ENCODE measurements around the gene ZNF578. TPM values are rescaled to one million over a fixed set of nuclear protein-coding genes. Genes with fewer than 3 reads are reported as not detected.
"Not testable (repeated sequence)": the region's sequence is repeated elsewhere in the genome, so short reads cannot be mapped to it uniquely, and the experiment has no call there.

Gene ZNF578
- total RNA-seq: 5.1 TPM

GRCh38 chr19:52453324-52454094 is at the start of gene ZNF578:
Gene ZNF578 (plus strand): TSS chr19:52453553. CDS start chr19:52501846, 48,293 bp downstream.
- DNase-seq (ENCODE audit: low spot score): peak; percentile 84

- no peak for DNase-seq (ENCODE audit: low spot score)
Measured at GRCh38 chr19:52410276-52410675, 43.1 kb upstream of the ZNF578 start.

GRCh38 chr19:52415711-52416110 is 37.6 kb upstream of the ZNF578 start:
- DNase-seq (ENCODE audit: low spot score): no peak

GRCh38 chr19:52428937-52429336 is 24.4 kb upstream of the ZNF578 start, which contains the start of gene ZNF534:
Gene ZNF534 (plus strand): TSS chr19:52429148. CDS start chr19:52431475, 2,327 bp downstream.
- no peak for DNase-seq (ENCODE audit: low spot score)

GRCh38 chr19:52442179-52442578 is 11.2 kb upstream of the ZNF578 start:
- no peak for DNase-seq (ENCODE audit: low spot score)

GRCh38 chr19:52444506-52444905 is 8.8 kb upstream of the ZNF578 start:
- no peak for DNase-seq (ENCODE audit: low spot score)

- no peak for DNase-seq (ENCODE audit: low spot score)
Measured at GRCh38 chr19:52451241-52451640, 2.1 kb upstream of the ZNF578 start.

GRCh38 chr19:52464798-52465470 is 11.6 kb downstream of the ZNF578 start:
- DNase-seq (ENCODE audit: low spot score): no peak

- no peak for DNase-seq (ENCODE audit: low spot score)
Measured at GRCh38 chr19:52473655-52474350, 20.4 kb downstream of the ZNF578 start.

DNA sequence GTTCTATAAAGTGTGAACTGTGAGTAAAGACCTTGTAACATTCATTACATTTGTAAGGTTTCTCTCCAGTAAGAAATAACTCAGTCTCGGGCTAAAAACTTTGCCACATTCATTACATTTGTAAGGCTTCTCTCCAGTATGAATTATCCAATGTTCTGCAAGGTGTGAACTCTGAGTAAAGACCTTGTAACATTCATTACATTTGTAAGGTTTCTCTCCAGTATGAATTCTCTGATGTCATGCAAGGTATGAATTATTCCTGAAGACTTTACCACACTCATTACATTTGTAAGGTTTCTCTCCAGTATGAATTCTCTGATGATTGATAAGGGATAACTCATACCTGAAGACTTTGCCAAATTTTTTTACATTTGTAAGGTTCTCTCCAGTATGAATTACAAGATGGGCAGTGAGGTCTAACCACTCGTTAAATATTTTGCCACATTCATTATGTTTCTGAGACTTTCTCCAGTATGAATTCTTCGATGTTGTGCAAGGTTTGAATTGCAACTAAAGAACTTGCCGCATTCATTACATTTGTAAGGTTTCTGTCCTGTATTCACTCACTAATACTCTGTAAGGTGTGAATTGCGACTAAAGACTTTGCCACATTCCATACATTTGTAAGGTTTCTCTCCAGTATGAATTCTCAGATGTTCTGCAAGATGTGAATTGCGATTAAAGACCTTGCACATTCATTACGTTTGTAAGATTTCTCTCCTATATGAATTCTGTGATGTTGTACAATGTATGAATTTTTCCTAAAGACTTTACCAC is 21.2 kb downstream of the ZNF578 start:
- DNase-seq (ENCODE audit: low spot score): no peak

GRCh38 chr19:52484111-52484743 is 30.9 kb downstream of the ZNF578 start:
- DNase-seq (ENCODE audit: low spot score): not testable (repeated sequence)

DNA sequence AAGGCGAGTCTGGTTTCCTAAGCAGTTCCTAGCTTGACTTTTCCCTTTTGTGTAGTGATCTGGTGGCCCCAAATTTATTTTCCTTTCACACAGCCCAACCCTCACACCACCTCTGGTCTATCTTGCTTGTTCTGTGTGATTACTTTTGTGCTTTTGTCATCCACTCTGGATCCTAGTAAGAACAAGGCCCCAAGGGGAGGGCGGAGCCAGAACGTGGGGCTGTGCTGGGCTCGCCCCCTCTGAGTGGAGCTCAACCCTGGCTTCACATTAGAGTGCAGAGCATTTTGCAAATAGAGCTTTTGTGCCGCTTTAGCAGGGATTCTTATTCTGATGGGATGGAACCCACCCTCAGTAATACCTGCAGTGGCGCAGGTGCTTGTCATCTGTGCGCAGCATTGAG is 31.7 kb downstream of the ZNF578 start:
- not testable (repeated sequence) for DNase-seq (ENCODE audit: low spot score)

- DNase-seq (ENCODE audit: low spot score): not testable (repeated sequence)
Measured at GRCh38 chr19:52485561-52486240, 32.3 kb downstream of the ZNF578 start.

DNA sequence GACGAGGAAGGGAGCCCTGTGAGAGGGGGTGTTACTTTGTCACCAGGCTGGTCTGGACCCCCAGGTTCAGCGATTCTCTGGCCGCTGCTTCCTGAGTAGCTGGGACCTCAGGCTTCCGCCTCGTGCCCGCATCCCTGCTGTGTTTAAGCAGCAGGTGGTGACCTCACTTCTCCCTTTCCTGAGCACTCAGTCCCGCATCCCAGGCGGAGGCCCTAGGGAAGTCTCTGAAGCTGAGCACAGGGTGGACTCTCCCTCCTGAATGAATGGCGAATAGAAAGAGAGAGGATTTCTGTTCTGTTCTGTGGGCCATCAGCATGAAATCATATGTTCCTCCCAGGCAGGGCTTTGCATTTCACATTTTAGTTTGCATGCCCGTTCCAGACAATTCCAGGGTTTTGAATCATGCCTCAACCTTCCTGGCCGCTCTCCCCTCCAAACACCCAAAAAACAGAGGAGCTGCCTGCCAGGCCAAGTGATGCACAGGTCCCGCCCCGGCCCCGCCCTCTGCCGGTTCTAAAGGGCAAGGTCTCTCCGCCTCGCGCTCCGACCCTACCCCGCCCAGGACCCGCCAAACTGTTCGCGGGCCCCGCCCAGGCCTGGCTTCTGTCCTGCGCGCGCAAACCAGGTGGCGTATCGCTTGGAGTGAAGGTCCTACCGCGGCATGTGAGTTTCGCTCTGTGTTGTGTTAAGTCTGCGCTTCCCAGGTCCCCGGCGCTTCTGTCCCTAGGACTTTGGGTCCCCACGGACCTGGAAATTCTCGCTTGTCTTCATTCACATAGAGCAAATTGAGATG is 39.0 kb downstream of the ZNF578 start:
- DNase-seq (ENCODE audit: low spot score): no peak

DNA sequence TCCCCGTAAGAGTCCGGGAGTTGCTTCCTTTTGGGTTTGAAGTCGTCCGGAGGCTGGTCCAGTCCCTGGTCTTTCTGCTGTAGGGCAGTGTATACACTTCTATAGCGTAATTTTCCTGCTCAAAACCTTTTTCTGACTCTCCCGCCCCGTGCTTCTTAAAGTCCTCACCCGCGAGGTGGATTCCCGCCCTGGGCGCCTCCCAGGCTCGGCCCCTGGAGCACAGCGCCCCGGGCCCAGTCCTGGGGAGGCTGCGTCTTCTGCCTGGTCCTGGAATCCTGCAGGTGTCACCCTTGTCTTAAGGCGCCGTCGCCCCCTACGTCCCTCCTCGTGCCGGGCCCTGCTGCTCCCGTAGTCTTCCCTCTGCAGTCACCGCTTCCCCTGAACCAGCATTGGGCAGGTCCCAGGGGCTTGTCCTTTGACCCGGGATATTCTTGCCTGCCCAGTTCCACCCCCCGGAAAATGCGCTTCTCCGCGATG is 39.7 kb downstream of the ZNF578 start:
- DNase-seq (ENCODE audit: low spot score): no peak

GRCh38 chr19:52494518-52494917 is 41.2 kb downstream of the ZNF578 start:
- no peak for DNase-seq (ENCODE audit: low spot score)

- DNase-seq (ENCODE audit: low spot score): no peak
Measured at GRCh38 chr19:52498571-52498970, 45.2 kb downstream of the ZNF578 start.

GRCh38 chr19:52500474-52500873 is 47.1 kb downstream of the ZNF578 start:
- DNase-seq (ENCODE audit: low spot score): not testable (repeated sequence)

- not testable (repeated sequence) for DNase-seq (ENCODE audit: low spot score)
Measured at GRCh38 chr19:52500991-52501390, 47.6 kb downstream of the ZNF578 start.

DNA sequence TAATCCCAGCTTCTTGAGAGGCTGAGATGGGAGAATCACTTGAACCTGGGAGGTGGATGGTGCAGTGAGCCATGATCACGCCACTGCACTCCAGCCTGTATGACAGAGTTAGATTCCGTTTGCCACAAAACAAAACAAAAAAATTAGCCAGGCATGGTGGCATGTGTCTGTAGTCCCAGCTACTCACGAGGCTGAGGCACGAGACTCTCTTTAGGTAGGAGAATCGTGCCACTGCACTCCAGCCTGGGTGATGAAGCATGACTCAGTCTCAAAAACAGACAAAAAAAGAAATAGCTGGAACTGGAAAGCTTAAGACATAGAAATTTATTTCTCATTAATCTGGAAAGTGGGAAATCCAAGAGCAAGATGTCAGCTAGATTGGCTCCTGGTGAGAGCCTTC is 53.9 kb downstream of the ZNF578 start:
- DNase-seq (ENCODE audit: low spot score): no peak

Data from ureter (tissue), 1 donor.